Measurements from ENCODE around the gene DLX5. TPM values are rescaled to one million over a fixed set of nuclear protein-coding genes. Genes with fewer than 3 reads are reported as not detected.

The DLX5 gene
- total and polyA plus RNA-seq, 9 of the 15 experiments (the other 6 are each of a cell fraction or from before 2014, with no cell fraction given): not detected

DNA sequence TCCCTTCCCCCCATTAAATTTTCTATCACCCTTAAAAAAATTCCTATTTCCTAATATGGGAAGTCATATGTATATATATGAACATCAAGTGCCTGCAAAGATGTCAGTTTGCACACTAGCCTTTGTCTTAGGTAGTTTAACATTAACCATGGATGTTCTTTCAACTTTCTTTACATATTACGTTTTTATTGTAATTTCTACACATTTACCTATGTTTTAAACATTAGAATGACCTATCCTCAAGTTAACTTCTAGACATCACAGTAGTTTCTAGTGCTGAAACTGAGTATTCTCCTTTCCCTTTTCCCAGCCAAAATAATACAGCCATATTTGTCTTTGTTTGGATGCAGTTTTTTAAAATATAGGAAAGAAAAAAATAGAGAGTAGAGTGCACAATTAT is 13.5 kb downstream of the DLX5 start:
- intact Hi-C loops (cut with micrococcal nuclease) (no loop called here), in situ Hi-C loops (cut with MboI) (no loop called here)
- no peak for DNase-seq (ENCODE audit: extremely low read depth in 1 of 4, low spot score in 3 of 4)
- Histone ChIP-seq H3K9me3 (replicated peaks; ENCODE audit: control insufficient read depth, insufficient read depth, low read depth, low read length) (no peaks in the 10 kb centered on the region), H3K27me3 (ENCODE audit: control insufficient read depth in 2 of 2, insufficient read depth in 2 of 2, low read length in 2 of 2) (peaks cover 51 to 54% of the 10 kb centered on the region in 2 experiments; a peak in 4 of 5 replicates), H3K4me1 (replicated peaks in 1 of 2; ENCODE audit: control insufficient read depth in 2 of 2, insufficient read depth in 2 of 2, low read length in 2 of 2) (peaks cover 0 to 1% of the 10 kb centered on the region in 2 experiments; a peak in 1 of 5 replicates), H3K4me3 (no peak overlapping the region), H4K20me1 (replicated peaks; ENCODE audit: control insufficient read depth, insufficient read depth, low read length) (no peaks in the 10 kb centered on the region), H3K4me2 (ENCODE audit: insufficient read depth, low read length) (no peak overlapping the region), H3K9ac (ENCODE audit: insufficient read depth in 1 of 2, low read depth in 2 of 2, low read length in 2 of 2) (no peak overlapping the region), H3K36me3 (ENCODE audit: control insufficient read depth, insufficient read depth, low read length) (no peaks in the 10 kb centered on the region), H3K79me2 (ENCODE audit: control insufficient read depth, insufficient read depth, low read length) (no peaks in the 10 kb centered on the region), H3K27ac (ENCODE audit: extremely low read depth, low read depth, low read length) (no peak overlapping the region), H2AFZ (ENCODE audit: low read depth, low read length) (no peak overlapping the region), H3K9me1 (ENCODE audit: control insufficient read depth, insufficient read depth, low read length) (no peaks in the 10 kb centered on the region)
- WGBS (ENCODE audit: insufficient coverage, low coverage, missing lambda C conversion rate): 0% methylated on average over 1 of the region's 1 CpG
- ATAC-seq: no peak
- ChIA-PET CTCF (ENCODE audit: low intra/inter-chr PET ratio) (no interaction called here), POLR2A (no interaction called here)
- FAIRE-seq: no peak
- no TSS peak for BruUV-seq (replicated peaks)
- TF ChIP-seq RBM39 (optimal IDR thresholded peaks at IDR 0.05; ENCODE audit: low read depth, low read length) (no peak), KAT7 (CRISPR knock-in tag; IDR thresholded peaks at IDR 0.05; ENCODE audit: borderline replicate concordance) (no peak), ZNF589 (CRISPR knock-in tag; IDR thresholded peaks at IDR 0.05; ENCODE audit: low read depth) (no peak), RAD21 (CRISPR knock-in tag; conservative IDR thresholded peaks at IDR 0.05 in 1 of 2, IDR thresholded peaks at IDR 0.05 in 1 of 2) (no peak), KAT2B (IDR thresholded peaks at IDR 0.05; ENCODE audit: low read depth, low read length) (no peak), PHF21A (IDR thresholded peaks at IDR 0.05; ENCODE audit: borderline replicate concordance, low read depth) (no peak), CHD4 (IDR thresholded peaks at IDR 0.05; ENCODE audit: insufficient read depth, insufficient replicate concordance, low read depth, low read length, poor library complexity, severe bottlenecking) (no peak), SUPT5H (IDR thresholded peaks at IDR 0.05) (no peak), XRCC4 (IDR thresholded peaks at IDR 0.05; ENCODE audit: extremely low read depth, insufficient read depth, insufficient read length) (no peak), HNRNPH1 (optimal IDR thresholded peaks at IDR 0.05; ENCODE audit: low read depth, low read length) (no peak), KLF16 (IDR thresholded peaks at IDR 0.05) (no peak), TRIM24 (IDR thresholded peaks at IDR 0.05) (no peak), ZZZ3 (IDR thresholded peaks at IDR 0.05) (no peak)
- TF ChIP-seq, protein P1, sequence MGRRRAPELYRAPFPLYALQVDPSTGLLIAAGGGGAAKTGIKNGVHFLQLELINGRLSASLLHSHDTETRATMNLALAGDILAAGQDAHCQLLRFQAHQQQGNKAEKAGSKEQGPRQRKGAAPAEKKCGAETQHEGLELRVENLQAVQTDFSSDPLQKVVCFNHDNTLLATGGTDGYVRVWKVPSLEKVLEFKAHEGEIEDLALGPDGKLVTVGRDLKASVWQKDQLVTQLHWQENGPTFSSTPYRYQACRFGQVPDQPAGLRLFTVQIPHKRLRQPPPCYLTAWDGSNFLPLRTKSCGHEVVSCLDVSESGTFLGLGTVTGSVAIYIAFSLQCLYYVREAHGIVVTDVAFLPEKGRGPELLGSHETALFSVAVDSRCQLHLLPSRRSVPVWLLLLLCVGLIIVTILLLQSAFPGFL (CRISPR knock-in tag; IDR thresholded peaks at IDR 0.05): no peak
- TF ChIP-seq, protein P2, sequence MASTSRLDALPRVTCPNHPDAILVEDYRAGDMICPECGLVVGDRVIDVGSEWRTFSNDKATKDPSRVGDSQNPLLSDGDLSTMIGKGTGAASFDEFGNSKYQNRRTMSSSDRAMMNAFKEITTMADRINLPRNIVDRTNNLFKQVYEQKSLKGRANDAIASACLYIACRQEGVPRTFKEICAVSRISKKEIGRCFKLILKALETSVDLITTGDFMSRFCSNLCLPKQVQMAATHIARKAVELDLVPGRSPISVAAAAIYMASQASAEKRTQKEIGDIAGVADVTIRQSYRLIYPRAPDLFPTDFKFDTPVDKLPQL (IDR thresholded peaks at IDR 0.05; ENCODE audit: extremely low read depth, insufficient read length): no peak
- TF ChIP-seq, protein P3, sequence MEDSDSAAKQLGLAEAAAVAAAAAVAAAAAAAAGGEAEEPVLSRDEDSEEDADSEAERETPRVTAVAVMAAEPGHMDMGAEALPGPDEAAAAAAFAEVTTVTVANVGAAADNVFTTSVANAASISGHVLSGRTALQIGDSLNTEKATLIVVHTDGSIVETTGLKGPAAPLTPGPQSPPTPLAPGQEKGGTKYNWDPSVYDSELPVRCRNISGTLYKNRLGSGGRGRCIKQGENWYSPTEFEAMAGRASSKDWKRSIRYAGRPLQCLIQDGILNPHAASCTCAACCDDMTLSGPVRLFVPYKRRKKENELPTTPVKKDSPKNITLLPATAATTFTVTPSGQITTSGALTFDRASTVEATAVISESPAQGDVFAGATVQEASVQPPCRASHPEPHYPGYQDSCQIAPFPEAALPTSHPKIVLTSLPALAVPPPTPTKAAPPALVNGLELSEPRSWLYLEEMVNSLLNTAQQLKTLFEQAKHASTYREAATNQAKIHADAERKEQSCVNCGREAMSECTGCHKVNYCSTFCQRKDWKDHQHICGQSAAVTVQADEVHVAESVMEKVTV (CRISPR knock-in tag; IDR thresholded peaks at IDR 0.05): no peak
- TF ChIP-seq, protein P4, sequence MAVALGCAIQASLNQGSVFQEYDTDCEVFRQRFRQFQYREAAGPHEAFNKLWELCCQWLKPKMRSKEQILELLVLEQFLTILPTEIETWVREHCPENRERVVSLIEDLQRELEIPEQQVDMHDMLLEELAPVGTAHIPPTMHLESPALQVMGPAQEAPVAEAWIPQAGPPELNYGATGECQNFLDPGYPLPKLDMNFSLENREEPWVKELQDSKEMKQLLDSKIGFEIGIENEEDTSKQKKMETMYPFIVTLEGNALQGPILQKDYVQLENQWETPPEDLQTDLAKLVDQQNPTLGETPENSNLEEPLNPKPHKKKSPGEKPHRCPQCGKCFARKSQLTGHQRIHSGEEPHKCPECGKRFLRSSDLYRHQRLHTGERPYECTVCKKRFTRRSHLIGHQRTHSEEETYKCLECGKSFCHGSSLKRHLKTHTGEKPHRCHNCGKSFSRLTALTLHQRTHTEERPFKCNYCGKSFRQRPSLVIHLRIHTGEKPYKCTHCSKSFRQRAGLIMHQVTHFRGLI (CRISPR knock-in tag; IDR thresholded peaks at IDR 0.05): no peak

All from K562 (cell line).